IMR-90 (cell line): ENCODE results near the gene CDKAL1. TPM values are rescaled to one million over a fixed set of nuclear protein-coding genes. Genes with fewer than 3 reads are reported as not detected.

Experiments
- ATAC-seq: fragments of 200-7000 bp; cut with Tn5 transposase; 2 replicates; pipeline ENCODE4 v1.9.1; 2020; ENCODE audit warnings: low read depth, mild to moderate bottlenecking, moderate library complexity
- BruUV-seq: library from RNA; stranded (reverse); fragments of 400-500 nt; replicated peaks from 2 replicates; lab custom pipeline; 2021; lab: Mats Ljungman, UMichigan
- CTCF ChIA-PET: fragments of 300-600 bp; formaldehyde crosslinking; extraction: SDS; loops from one replicate; lab custom pipeline; 2021; ENCODE audit warnings: antibody characterized with exemption; lab: Yijun Ruan, JAX
- POLR2A ChIA-PET: fragments of 300-600 bp; sonication (Branson Sonifier 250); formaldehyde crosslinking; loops from one replicate; lab custom pipeline; 2022; ENCODE audit warnings: antibody characterized with exemption; ENCODE audit not compliant: unreplicated experiment; lab: Charles Lee
- DNase-seq: peaks from one replicate; pipeline ENCODE4 v3.0.0; 2013
- H2AFZ ChIP-seq: replicated peaks from 2 replicates; pipeline ENCODE3; 2013; ENCODE audit warnings: low read length, mild to moderate bottlenecking; ENCODE audit not compliant: poor library complexity
- H2AK5ac ChIP-seq: 2 replicates; pipeline ENCODE4 v1.6.1; 2013; ENCODE audit warnings: low read depth, low read length, inconsistent platforms
- H2AK9ac ChIP-seq: replicated peaks from 2 replicates; pipeline ENCODE3; 2013; ENCODE audit warnings: mild to moderate bottlenecking, low read depth, low read length, moderate library complexity; ENCODE audit not compliant: poor library complexity
- H2BK120ac ChIP-seq: 2 replicates; pipeline ENCODE4 v1.6.1; 2013; ENCODE audit warnings: low read depth, low read length, inconsistent platforms
- H2BK15ac ChIP-seq: 3 replicates; pipeline ENCODE4 v1.6.1; 2013; ENCODE audit warnings: low read depth, low read length, inconsistent platforms
- H2BK20ac ChIP-seq: 2 replicates; pipeline ENCODE4 v1.6.1; 2013; ENCODE audit warnings: low read depth, mild to moderate bottlenecking, inconsistent platforms, low read length, moderate library complexity
- H2BK5ac ChIP-seq: 2 replicates; pipeline ENCODE4 v1.6.1; 2013; ENCODE audit warnings: mild to moderate bottlenecking, low read depth, low read length, inconsistent platforms; ENCODE audit not compliant: poor library complexity, severe bottlenecking
- H3K14ac ChIP-seq: replicated peaks from 2 replicates; pipeline ENCODE4 v1.6.1; 2013; ENCODE audit warnings: low read depth, low read length, inconsistent platforms
- H3K18ac ChIP-seq: 2 replicates; pipeline ENCODE4 v1.6.1; 2013; ENCODE audit warnings: low read depth, low read length, control low read depth
- H3K23ac ChIP-seq: 2 replicates; pipeline ENCODE4 v1.6.1; 2013; ENCODE audit warnings: low read depth, low read length, inconsistent platforms
- H3K27ac ChIP-seq: 2 replicates; pipeline ENCODE4 v1.5.1; 2013; ENCODE audit warnings: mild to moderate bottlenecking, control low read depth, low read length; ENCODE audit not compliant: insufficient read depth
- H3K27me3 ChIP-seq: 2 replicates; pipeline ENCODE4 v1.6.1; 2013; ENCODE audit warnings: low read length; ENCODE audit not compliant: control insufficient read depth, insufficient read depth
- H3K36me3 ChIP-seq: 2 replicates; pipeline ENCODE4 v1.6.1; 2013; ENCODE audit warnings: low read length, mixed read lengths; ENCODE audit not compliant: control insufficient read depth, insufficient read depth
- H3K4ac ChIP-seq: 2 replicates; pipeline ENCODE4 v1.6.1; 2013; ENCODE audit warnings: low read depth, low read length, inconsistent platforms
- H3K4me1 ChIP-seq: 2 replicates; pipeline ENCODE4 v1.6.1; 2013; ENCODE audit warnings: low read length, mixed read lengths; ENCODE audit not compliant: control insufficient read depth, insufficient read depth
- H3K4me2 ChIP-seq: 2 replicates; pipeline ENCODE4 v1.6.1; 2013; ENCODE audit warnings: low read depth, mild to moderate bottlenecking, control low read depth, low read length, moderate library complexity
- H3K4me3 ChIP-seq: 2 replicates; pipeline ENCODE4 v1.5.1; 2013; ENCODE audit warnings: low read depth, mild to moderate bottlenecking, control low read depth, low read length, moderate library complexity; ENCODE audit not compliant: insufficient read depth
- H3K56ac ChIP-seq: 2 replicates; pipeline ENCODE4 v1.6.1; 2013; ENCODE audit warnings: low read length, inconsistent platforms; ENCODE audit not compliant: insufficient read depth; ENCODE audit errors: extremely low read depth
- H3K79me1 ChIP-seq, 2 experiments: 2 replicates each; pipeline ENCODE4 v1.6.1; 2013; ENCODE audit warnings: low read length in 2 of 2, inconsistent platforms in 1 of 2, low read depth in 1 of 2
- H3K9ac ChIP-seq: 2 replicates; pipeline ENCODE4 v1.6.1; 2013; ENCODE audit warnings: low read depth, low read length, control low read depth
- H3K9me1 ChIP-seq: 2 replicates; pipeline ENCODE4 v1.6.1; 2013; ENCODE audit warnings: low read length, inconsistent platforms; ENCODE audit not compliant: insufficient read depth
- H3K9me3 ChIP-seq: 2 replicates; pipeline ENCODE4 v1.6.1; 2013; ENCODE audit warnings: low read length; ENCODE audit not compliant: control insufficient read depth, insufficient read depth
- H4K20me1 ChIP-seq: 2 replicates; pipeline ENCODE4 v1.6.1; 2013; ENCODE audit warnings: low read length, inconsistent platforms; ENCODE audit not compliant: insufficient read depth
- H4K5ac ChIP-seq: 2 replicates; pipeline ENCODE4 v1.6.1; 2013; ENCODE audit warnings: mild to moderate bottlenecking, low read depth, low read length, control low read depth
- H4K8ac ChIP-seq, 2 experiments: 2 replicates each; pipeline ENCODE4 v1.6.1; 2013; ENCODE audit warnings: low read depth in 2 of 2, low read length in 2 of 2, control low read depth in 1 of 2, inconsistent platforms in 1 of 2
- H4K91ac ChIP-seq: 2 replicates; pipeline ENCODE4 v1.6.1; 2013; ENCODE audit warnings: low read depth, low read length, inconsistent platforms; ENCODE audit not compliant: insufficient read depth
- BHLHE40 ChIP-seq: fragments of 150-350 bp; IDR thresholded peaks from 2 replicates; pipeline ENCODE4 v1.6.1; 2016; ENCODE audit warnings: mild to moderate bottlenecking, low read depth, low read length
- CEBPB ChIP-seq: IDR thresholded peaks from 2 replicates; pipeline ENCODE4 v1.6.1; 2012; ENCODE audit warnings: low read depth, low read length, improper control_type of control experiment
- CHD1 ChIP-seq: IDR thresholded peaks from 2 replicates; pipeline ENCODE4 v1.6.1; 2012; ENCODE audit warnings: low read depth, low read length, improper control_type of control experiment
- FOS ChIP-seq: fragments of 150-350 bp; IDR thresholded peaks from 2 replicates; pipeline ENCODE4 v1.6.1; 2016; ENCODE audit warnings: low read depth, low read length
- MAFK ChIP-seq: IDR thresholded peaks from 2 replicates; pipeline ENCODE4 v1.6.1; 2012; ENCODE audit warnings: low read depth, low read length, improper control_type of control experiment
- MAZ ChIP-seq: IDR thresholded peaks from 2 replicates; pipeline ENCODE4 v1.6.1; 2012; ENCODE audit warnings: low read depth, mild to moderate bottlenecking, low read length, improper control_type of control experiment, moderate library complexity, borderline replicate concordance
- MXI1 ChIP-seq: IDR thresholded peaks from 2 replicates; pipeline ENCODE4 v1.6.1; 2012; ENCODE audit warnings: low read depth, mild to moderate bottlenecking, low read length, moderate library complexity, borderline replicate concordance
- NFE2L2 ChIP-seq: fragments of 150-350 bp; IDR thresholded peaks from 2 replicates; pipeline ENCODE4 v1.6.1; 2016; ENCODE audit warnings: low read depth, mild to moderate bottlenecking, low read length
- POLR2A ChIP-seq: IDR thresholded peaks from 2 replicates; pipeline ENCODE4 v1.6.1; 2012; ENCODE audit warnings: mild to moderate bottlenecking, low read depth, low read length
- RAD21 ChIP-seq: IDR thresholded peaks from 2 replicates; pipeline ENCODE4 v1.6.1; 2012; ENCODE audit warnings: low read length, improper control_type of control experiment
- RFX5 ChIP-seq: IDR thresholded peaks from 2 replicates; pipeline ENCODE4 v1.8.0; 2012; ENCODE audit warnings: low read depth, mild to moderate bottlenecking, low read length, moderate library complexity
- SMC3 ChIP-seq: fragments of 150-350 bp; IDR thresholded peaks from 2 replicates; pipeline ENCODE4 v1.6.1; 2016; ENCODE audit warnings: low read depth, mild to moderate bottlenecking, antibody characterized with exemption, low read length, moderate library complexity
- WGBS, 2 experiments: methylation state at CpG; one replicate each; pipeline versions ENCODE4 v1.1.5 to v1.1.7; 2013; ENCODE audit warnings: missing lambda C conversion rate in 2 of 2; ENCODE audit not compliant: insufficient read length in 1 of 2; ENCODE audit errors: extremely low coverage in 2 of 2; 5-methylcytosine and 5-hydroxymethylcytosine counted together
- dilution Hi-C: fragments of 300-500 bp; cut with HindIII; formaldehyde crosslinking; loops from one replicate; pipeline ENCODE4 v1.14.3; 2018; ENCODE audit warnings: low sequenced_read_pairs; ENCODE audit not compliant: unreplicated experiment
- in situ Hi-C: fragments of 300-500 bp; cut with MboI; formaldehyde crosslinking; loops from 3 replicates; pipeline ENCODE4 v1.14.3; 2019; ENCODE audit warnings: low sequenced_read_pairs, inconsistent platforms, mixed read lengths
- intact Hi-C: fragments of 100-400 bp; cut with micrococcal nuclease; formaldehyde crosslinking; loops from 2 replicates; pipeline ENCODE4 v1.10.0; 2022
- polyA plus RNA-seq, 3 experiments: library from polyadenylated mRNA; depleted of rRNA; stranded (reverse); fragments of >200 nt; gene quantifications; 2 replicates each; pipeline ENCODE4 v1.2.3, GENCODE V29; 2012; ENCODE audit warnings: low replicate concordance in 1 of 3
- total RNA-seq: library from RNA; depleted of rRNA; stranded (reverse); fragments of >200 nt; gene quantifications from 2 replicates; pipeline ENCODE4 v1.2.3, GENCODE V29; 2012
- TF ChIP-seq, protein P1 (sequence below): fragments of 150-350 bp; IDR thresholded peaks from 2 replicates; pipeline ENCODE4 v1.6.1; 2016; ENCODE audit warnings: low read depth, mild to moderate bottlenecking, low read length, moderate library complexity, borderline replicate concordance
- TF ChIP-seq, protein P2 (sequence below): conservative IDR thresholded peaks from 2 replicates; pipeline ENCODE4 v1.5.1; 2012; ENCODE audit warnings: mild to moderate bottlenecking, low read depth, low read length, improper control_type of control experiment
- TF ChIP-seq, protein P3 (sequence below): fragments of 150-350 bp; IDR thresholded peaks from 2 replicates; pipeline ENCODE4 v1.6.1; 2017; ENCODE audit warnings: mild to moderate bottlenecking, antibody characterized with exemption, low read length, low read depth

The CDKAL1 gene
- total and polyA plus RNA-seq, 2 of the 4 experiments (the other 2 are of a cell fraction) = 3.7 to 13.1 TPM

DNA sequence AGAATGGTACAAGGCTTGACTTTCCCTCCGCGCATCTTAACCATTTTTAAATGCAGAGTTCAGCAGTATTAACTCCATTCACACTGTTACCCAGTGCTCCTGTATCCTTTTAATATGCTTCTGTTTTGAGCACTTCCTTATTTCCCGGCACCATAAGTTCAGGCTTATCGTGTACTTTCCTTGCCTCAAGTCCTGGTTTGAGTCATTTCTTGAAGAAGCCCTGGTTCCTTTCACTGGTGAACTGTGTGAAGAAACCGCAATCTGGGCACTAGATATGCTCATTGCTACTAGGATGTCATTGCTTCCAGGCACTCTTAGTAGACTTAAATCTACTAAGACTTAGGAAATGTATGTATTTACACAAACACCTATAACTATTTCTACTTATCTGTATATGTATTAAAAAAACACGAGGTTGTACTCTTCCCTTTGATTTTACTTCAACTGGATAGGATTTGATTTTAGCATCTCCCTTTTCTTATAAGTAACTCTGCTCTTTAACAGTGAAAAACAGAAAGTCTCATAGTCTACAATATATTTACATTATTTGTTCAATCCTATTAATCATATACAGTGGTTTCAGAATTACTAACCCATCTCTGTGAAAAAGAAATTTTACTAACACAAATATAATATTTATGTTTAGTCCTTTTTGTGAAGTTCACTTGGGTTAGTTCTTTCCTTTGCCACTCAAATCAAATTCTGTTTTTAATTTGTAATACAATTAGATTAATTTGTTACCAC, 135.5 kb downstream of the CDKAL1 start:
- Histone ChIP-seq H2BK15ac (no peak overlapping the region), H4K8ac (no peak overlapping the region), H2AK5ac (no peak overlapping the region), H3K56ac (no peak overlapping the region), H2BK20ac (no peak overlapping the region), H2BK5ac (no peak overlapping the region), H2AK9ac (no peak overlapping the region), H3K36me3 (no peaks in the 10 kb centered on the region), H4K20me1 (no peaks in the 10 kb centered on the region), H3K9me3 (no peaks in the 10 kb centered on the region), H3K27ac (no peak overlapping the region), H3K27me3 (no peaks in the 10 kb centered on the region), H4K91ac (no peak overlapping the region), H3K4me1 (no peaks in the 10 kb centered on the region), H2AFZ (no peak overlapping the region), H2BK120ac (no peak overlapping the region), H3K14ac (no peak overlapping the region), H3K4me3 (no peak overlapping the region), H4K5ac (no peak overlapping the region), H3K4ac (no peak overlapping the region), H3K4me2 (no peak overlapping the region), H3K79me1 (peaks cover 0 to 7% of the 10 kb centered on the region in 2 experiments; a peak in 2 of 4 replicates), H3K23ac (no peak overlapping the region; the same call in 1 of the 2 replicates), H3K9ac (no peak overlapping the region), H3K18ac (no peak overlapping the region), H3K9me1 (no peaks in the 10 kb centered on the region; the same call in none of the 2 replicates)
- ATAC-seq (no peak), DNase-seq (peak; percentile 18)
- dilution Hi-C loops (no loop called here), in situ Hi-C loops (no loop called here), intact Hi-C loops (loop anchor here (10.0 kb wide), 1 partner anchor 185 kb away; no protein-coding TSS in a partner anchor)
- WGBS, 2 experiments = 79% methylated on average over 2 of the region's 6 CpGs; no CpG with 5 or more reads in 1 of the 2 experiments
- ChIA-PET CTCF (no interaction called here), POLR2A (no interaction called here)
- BruUV-seq = no TSS peak
- TF ChIP-seq BHLHE40 (no peak), MAZ (no peak), SMC3 (no peak), CHD1 (no peak), POLR2A (no peak), FOS (no peak), RAD21 (no peak), MAFK (no peak), NFE2L2 (no peak), MXI1 (no peak), RFX5 (no peak), CEBPB (no peak)
- TF ChIP-seq, protein P1, sequence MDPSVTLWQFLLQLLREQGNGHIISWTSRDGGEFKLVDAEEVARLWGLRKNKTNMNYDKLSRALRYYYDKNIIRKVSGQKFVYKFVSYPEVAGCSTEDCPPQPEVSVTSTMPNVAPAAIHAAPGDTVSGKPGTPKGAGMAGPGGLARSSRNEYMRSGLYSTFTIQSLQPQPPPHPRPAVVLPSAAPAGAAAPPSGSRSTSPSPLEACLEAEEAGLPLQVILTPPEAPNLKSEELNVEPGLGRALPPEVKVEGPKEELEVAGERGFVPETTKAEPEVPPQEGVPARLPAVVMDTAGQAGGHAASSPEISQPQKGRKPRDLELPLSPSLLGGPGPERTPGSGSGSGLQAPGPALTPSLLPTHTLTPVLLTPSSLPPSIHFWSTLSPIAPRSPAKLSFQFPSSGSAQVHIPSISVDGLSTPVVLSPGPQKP = no peak
- TF ChIP-seq, protein P2, sequence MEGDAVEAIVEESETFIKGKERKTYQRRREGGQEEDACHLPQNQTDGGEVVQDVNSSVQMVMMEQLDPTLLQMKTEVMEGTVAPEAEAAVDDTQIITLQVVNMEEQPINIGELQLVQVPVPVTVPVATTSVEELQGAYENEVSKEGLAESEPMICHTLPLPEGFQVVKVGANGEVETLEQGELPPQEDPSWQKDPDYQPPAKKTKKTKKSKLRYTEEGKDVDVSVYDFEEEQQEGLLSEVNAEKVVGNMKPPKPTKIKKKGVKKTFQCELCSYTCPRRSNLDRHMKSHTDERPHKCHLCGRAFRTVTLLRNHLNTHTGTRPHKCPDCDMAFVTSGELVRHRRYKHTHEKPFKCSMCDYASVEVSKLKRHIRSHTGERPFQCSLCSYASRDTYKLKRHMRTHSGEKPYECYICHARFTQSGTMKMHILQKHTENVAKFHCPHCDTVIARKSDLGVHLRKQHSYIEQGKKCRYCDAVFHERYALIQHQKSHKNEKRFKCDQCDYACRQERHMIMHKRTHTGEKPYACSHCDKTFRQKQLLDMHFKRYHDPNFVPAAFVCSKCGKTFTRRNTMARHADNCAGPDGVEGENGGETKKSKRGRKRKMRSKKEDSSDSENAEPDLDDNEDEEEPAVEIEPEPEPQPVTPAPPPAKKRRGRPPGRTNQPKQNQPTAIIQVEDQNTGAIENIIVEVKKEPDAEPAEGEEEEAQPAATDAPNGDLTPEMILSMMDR = no peak
- TF ChIP-seq, protein P3, sequence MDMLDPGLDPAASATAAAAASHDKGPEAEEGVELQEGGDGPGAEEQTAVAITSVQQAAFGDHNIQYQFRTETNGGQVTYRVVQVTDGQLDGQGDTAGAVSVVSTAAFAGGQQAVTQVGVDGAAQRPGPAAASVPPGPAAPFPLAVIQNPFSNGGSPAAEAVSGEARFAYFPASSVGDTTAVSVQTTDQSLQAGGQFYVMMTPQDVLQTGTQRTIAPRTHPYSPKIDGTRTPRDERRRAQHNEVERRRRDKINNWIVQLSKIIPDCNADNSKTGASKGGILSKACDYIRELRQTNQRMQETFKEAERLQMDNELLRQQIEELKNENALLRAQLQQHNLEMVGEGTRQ = no peak
